HCT116 (cell line): ENCODE data around the gene RAB42. TPM values are rescaled to one million over a fixed set of nuclear protein-coding genes. Genes with fewer than 3 reads are reported as not detected.

ENCODE experiments used
- ATAC-seq: fragments of 200-7000 bp; cut with Tn5 transposase; 2 replicates; pipeline ENCODE4 v1.9.1; 2020; ENCODE audit warnings: mild to moderate bottlenecking, moderate library complexity
- BruUV-seq: library from RNA; stranded (reverse); fragments of 400-500 nt; replicated peaks from 2 replicates; lab custom pipeline; 2021; lab: Mats Ljungman, UMichigan
- CTCF ChIA-PET: fragments of 300-600 bp; sonication (Branson Sonifier 250); formaldehyde crosslinking; loops from one replicate; lab custom pipeline; 2021; ENCODE audit warnings: antibody characterized with exemption; lab: Charles Lee
- POLR2A ChIA-PET: fragments of 300-600, 350-600 bp; sonication (Branson Sonifier 250); formaldehyde crosslinking; loops from one replicate; lab custom pipeline; 2021; ENCODE audit warnings: antibody characterized with exemption; lab: Charles Lee
- RAD21 ChIA-PET, 2 experiments: fragments of 300-600 bp; sonication (Branson Sonifier 250); formaldehyde crosslinking; loops; one replicate each; lab custom pipeline; 2023; ENCODE audit warnings: low total read pairs in 2 of 2; ENCODE audit not compliant: uncharacterized antibody in 2 of 2, unreplicated experiment in 2 of 2, low non-redundant PET in 1 of 2; lab: Charles Lee
- DNase-seq: peaks from one replicate; pipeline ENCODE4 v3.0.0-alpha.2; 2010; ENCODE audit warnings: low read depth, low spot score
- H2AFZ ChIP-seq: fragments of 200-600 bp; shearing (Covaris generic), sonication (generic); 2 replicates; pipeline ENCODE4 v1.6.1; 2017; ENCODE audit warnings: low read depth, mixed run types, mixed read lengths, antibody characterized with exemption, low read length; ENCODE audit not compliant: poor library complexity, severe bottlenecking
- H3K27ac ChIP-seq: 2 replicates; pipeline ENCODE4 v1.5.1; 2012; ENCODE audit warnings: low read depth, low read length
- H3K27me3 ChIP-seq: fragments of 200-600 bp; sonication (generic); 2 replicates; pipeline ENCODE4 v1.6.1; 2016; ENCODE audit warnings: mixed run types, low read length, mixed read lengths; ENCODE audit not compliant: insufficient read depth
- H3K36me3 ChIP-seq, 2 experiments: fragments of 200-500 bp in 1 of 2; fragments of 200-600 bp in 1 of 2; sonication (Bioruptor generic) in 1 of 2; sonication (generic) in 1 of 2; 2 replicates each; pipeline versions ENCODE4 v1.5.1 to v1.6.1; 2014 to 2016; ENCODE audit warnings: low read length in 2 of 2, inconsistent platforms in 1 of 2, mixed read lengths in 1 of 2, mixed run types in 1 of 2; ENCODE audit not compliant: insufficient read depth in 2 of 2, control insufficient read depth in 1 of 2
- H3K4me1 ChIP-seq, 2 experiments: fragments of 200-600 bp in 1 of 2; sonication (generic) in 1 of 2; 2 replicates each; pipeline versions ENCODE4 v1.5.1 to v1.6.1; 2012 to 2017; ENCODE audit warnings: low read length in 2 of 2, inconsistent platforms in 1 of 2, mild to moderate bottlenecking in 1 of 2, mixed read lengths in 1 of 2, mixed run types in 1 of 2, moderate library complexity in 1 of 2; ENCODE audit not compliant: insufficient read depth in 2 of 2, control insufficient read depth in 1 of 2
- H3K4me2 ChIP-seq: fragments of 200-600 bp; sonication (generic); 2 replicates; pipeline ENCODE4 v1.6.1; 2017; ENCODE audit warnings: mixed run types, low read length, mixed read lengths
- H3K4me3 ChIP-seq, 2 experiments: fragments of 200-600 bp in 1 of 2; sonication (generic) in 1 of 2; replicated peaks in 1 of 2; 2 replicates each; pipeline ENCODE4 v1.5.1; 2011 to 2016; ENCODE audit warnings: low read length in 2 of 2, control low read depth in 1 of 2, low read depth in 1 of 2, mild to moderate bottlenecking in 1 of 2, mixed read lengths in 1 of 2, mixed run types in 1 of 2
- H3K79me2 ChIP-seq: fragments of 200-600 bp; sonication (generic); 2 replicates; pipeline ENCODE4 v1.6.1; 2017; ENCODE audit warnings: mild to moderate bottlenecking, mixed run types, low read length, moderate library complexity, mixed read lengths; ENCODE audit not compliant: insufficient read depth
- H3K9ac ChIP-seq: fragments of 200-600 bp; sonication (generic); 2 replicates; pipeline ENCODE4 v1.6.1; 2016; ENCODE audit warnings: low read length, mixed read lengths
- H3K9me2 ChIP-seq: fragments of 200-600 bp; sonication (generic), shearing (Covaris generic); 2 replicates; pipeline ENCODE4 v1.6.1; 2017; ENCODE audit warnings: mixed run types, mild to moderate bottlenecking, moderate library complexity; ENCODE audit not compliant: insufficient read depth
- H3K9me3 ChIP-seq, 2 experiments: fragments of 200-500 bp in 1 of 2; fragments of 200-600 bp in 1 of 2; sonication (Bioruptor generic) in 1 of 2; sonication (generic) in 1 of 2; 2 replicates each; pipeline ENCODE4 v1.6.1; 2014 to 2017; ENCODE audit warnings: low read length in 2 of 2, mixed read lengths in 2 of 2, inconsistent platforms in 1 of 2, low read depth in 1 of 2, mild to moderate bottlenecking in 1 of 2, mixed run types in 1 of 2, moderate library complexity in 1 of 2; ENCODE audit not compliant: control insufficient read depth in 1 of 2, insufficient read depth in 1 of 2
- H4K20me1 ChIP-seq: fragments of 200-600 bp; sonication (generic), shearing (Covaris generic); 2 replicates; pipeline ENCODE4 v1.6.1; 2017; ENCODE audit warnings: mixed run types, mild to moderate bottlenecking, moderate library complexity; ENCODE audit not compliant: insufficient read depth
- CBX3 ChIP-seq: IDR thresholded peaks from 2 replicates; pipeline ENCODE4 v1.6.1; 2012; ENCODE audit warnings: low read depth
- CTCF ChIP-seq, 3 experiments: fragments of 200-600 bp in 1 of 3; sonication (generic) in 1 of 3; IDR thresholded peaks in 2 of 3; conservative IDR thresholded peaks in 1 of 3; 2 replicates each; pipeline ENCODE4 v1.5.1; 2012 to 2017; ENCODE audit warnings: low read depth in 2 of 3, low read length in 2 of 3, antibody characterized with exemption in 1 of 3, borderline replicate concordance in 1 of 3, control low read depth in 1 of 3, mild to moderate bottlenecking in 1 of 3, mixed read lengths in 1 of 3, mixed run types in 1 of 3, moderate library complexity in 1 of 3; ENCODE audit not compliant: insufficient read depth in 1 of 3
- ELF1 ChIP-seq: IDR thresholded peaks from 2 replicates; pipeline ENCODE4 v1.6.1; 2012; ENCODE audit warnings: low read depth, borderline replicate concordance
- EZH2 ChIP-seq: fragments of 200-600 bp; sonication (generic); IDR thresholded peaks from 2 replicates; pipeline ENCODE4 v1.6.1; 2017; ENCODE audit warnings: antibody characterized with exemption, mixed run types
- POLR2A ChIP-seq: IDR thresholded peaks from 2 replicates; pipeline ENCODE4 v1.7.0; 2011; ENCODE audit warnings: borderline replicate concordance; ENCODE audit not compliant: insufficient read depth, insufficient read length; ENCODE audit errors: extremely low read depth
- RAD21 ChIP-seq: IDR thresholded peaks from 2 replicates; pipeline ENCODE4 v1.6.1; 2012; ENCODE audit warnings: low read depth, mild to moderate bottlenecking
- SIN3A ChIP-seq: IDR thresholded peaks from 2 replicates; pipeline ENCODE4 v1.6.1; 2012; ENCODE audit warnings: low read depth
- SP1 ChIP-seq: IDR thresholded peaks from 2 replicates; pipeline ENCODE4 v1.6.1; 2012; ENCODE audit warnings: low read depth
- YY1 ChIP-seq: IDR thresholded peaks from 2 replicates; pipeline ENCODE4 v1.6.1; 2011; ENCODE audit warnings: low read length, low read depth, moderate library complexity, mild to moderate bottlenecking; ENCODE audit not compliant: insufficient replicate concordance; ENCODE audit errors: extremely low read depth
- ZBTB33 ChIP-seq: IDR thresholded peaks from 2 replicates; pipeline ENCODE4 v1.6.1; 2011; ENCODE audit warnings: mild to moderate bottlenecking, low read length, moderate library complexity; ENCODE audit not compliant: insufficient replicate concordance; ENCODE audit errors: extremely low read depth
- intact Hi-C: fragments of 100-400 bp; cut with micrococcal nuclease; formaldehyde crosslinking; loops from 2 replicates; pipeline ENCODE4 v1.10.0; 2022
- total RNA-seq: library from RNA; stranded (reverse); gene quantifications from one replicate; pipeline ENCODE4 v1.2.1, GENCODE V29; 2021; ENCODE audit not compliant: unreplicated experiment

The RAB42 gene
- total RNA-seq, 1 experiment from 2014 or later, result not detected

GRCh38 chr1:28601696-28602095 lies 9.6 kb downstream of the RAB42 start (continued):
- no peak for TF ChIP-seq ELF1
- no peak for TF ChIP-seq YY1

GRCh38 chr1:28602536-28603439 lies 10.7 kb downstream of the RAB42 start:
- Histone ChIP-seq H3K27ac (peak overlapping the region; percentile 57), H3K9me3 (no peaks in the 10 kb centered on the region), H3K9me2 (no peaks in the 10 kb centered on the region), H3K4me3 (no peak overlapping the region), H2AFZ (no peak overlapping the region), H3K36me3 (peaks cover 12 to 26% of the 10 kb centered on the region in 2 experiments), H3K4me2 (peak overlapping the region; percentile 67), H3K4me1 (peaks cover 17 to 33% of the 10 kb centered on the region in 2 experiments), H3K79me2 (no peaks in the 10 kb centered on the region), H3K27me3 (no peaks in the 10 kb centered on the region), H4K20me1 (no peaks in the 10 kb centered on the region), H3K9ac (peak overlapping the region; percentile 45; the same call in 1 of the 2 replicates)
- TF ChIP-seq CBX3 (no peak), ZBTB33 (no peak), CTCF (IDR thresholded peaks at IDR 0.05 in 2 of 3, conservative IDR thresholded peaks at IDR 0.05 in 1 of 3; ENCODE audit: borderline replicate concordance in 1 of 3, insufficient read depth in 1 of 3, low read depth in 2 of 3, low read length in 2 of 3) (peak; percentile 73 to 87 (median 84)), EZH2 (no peak), POLR2A (no peak), ELF1 (no peak), SIN3A (no peak), SP1 (0 out of 2 replicates have a peak, but pooled peaks have one; percentile 19), RAD21 (peak; percentile 96)
- ATAC-seq (peak; percentile 60), DNase-seq (no peak)
- ChIA-PET CTCF (interaction anchor here (0.7 to 3.3 kb wide), 20 partner anchors 9 to 394 kb away, joined by 3 to 28 read pairs (median 5); no protein-coding TSS in a partner anchor), POLR2A (interaction anchor here (0.6 to 2.9 kb wide), 7 partner anchors 20 to 185 kb away, joined by 3 to 22 read pairs (median 5); no protein-coding TSS in a partner anchor), RAD21 (interaction anchor here (0.7 to 1.4 kb wide), 5 partner anchors 79 to 1684 kb away, joined by 3 to 4 read pairs (median 3); no protein-coding TSS in a partner anchor)
- BruUV-seq, result no TSS peak
- intact Hi-C loops, result loop anchor here (1.0 to 5.0 kb wide), 5 partner anchors 85 to 745 kb away; no protein-coding TSS in a partner anchor
